ENCODE measurements around the gene KRT81.

Gene KRT81

GRCh38 chr12:52239767-52240166 lies 51.6 kb downstream of the KRT81 start:
- H3K4me3 ChIP-seq = no peak overlapping the region
- no peaks in the 10 kb centered on the region for H3K27me3 ChIP-seq
- no peak for TF ChIP-seq CTCF (IDR thresholded peaks at IDR 0.05)
- H3K36me3 ChIP-seq = peaks cover 0 to 21% (median 0%) of the 10 kb centered on the region in 3 donors
- intact Hi-C loops (cut with DNase I; ENCODE audit: low total_unique reads) = no loop called here
- H3K9me3 ChIP-seq = no peaks in the 10 kb centered on the region
- peaks cover 4 to 39% (median 25%) of the 10 kb centered on the region in 4 donors for H3K4me1 ChIP-seq
- DNase-seq = peak in 1 of 2 donors; percentile 32
- H3K27ac ChIP-seq = no peak overlapping the region

GRCh38 chr12:52238916-52239646 lies 52.3 kb downstream of the KRT81 start:
- H3K4me3 ChIP-seq = no peak overlapping the region
- peaks cover 4 to 32% (median 18%) of the 10 kb centered on the region in 4 donors for H3K4me1 ChIP-seq
- intact Hi-C loops (cut with DNase I; ENCODE audit: low total_unique reads) = no loop called here
- DNase-seq = no peak
- peaks cover 0 to 1% of the 10 kb centered on the region in 2 donors for H3K27me3 ChIP-seq
- no peaks in the 10 kb centered on the region for H3K9me3 ChIP-seq
- no peak for TF ChIP-seq CTCF (IDR thresholded peaks at IDR 0.05)
- H3K27ac ChIP-seq = no peak overlapping the region
- peaks cover 0 to 21% (median 0%) of the 10 kb centered on the region in 3 donors for H3K36me3 ChIP-seq

- H3K4me3 ChIP-seq = no peak overlapping the region
- no peak overlapping the region for H3K27ac ChIP-seq
- H3K9me3 ChIP-seq = no peaks in the 10 kb centered on the region
- peaks cover 0 to 21% (median 0%) of the 10 kb centered on the region in 3 donors for H3K36me3 ChIP-seq
- peak in 1 of 2 donors; percentile 55 for DNase-seq
- peaks cover 0 to 7% of the 10 kb centered on the region in 2 donors for H3K27me3 ChIP-seq
- H3K4me1 ChIP-seq = peaks cover 3 to 30% (median 15%) of the 10 kb centered on the region in 4 donors
- intact Hi-C loops (cut with DNase I; ENCODE audit: low total_unique reads) = no loop called here
- no peak for TF ChIP-seq CTCF (IDR thresholded peaks at IDR 0.05)
Observed at GRCh38 chr12:52238207-52238840, 53.0 kb downstream of the KRT81 start.

- peaks cover 0 to 34% (median 24%) of the 10 kb centered on the region in 4 donors for H3K4me1 ChIP-seq
Observed at GRCh38 chr12:52236386-52237050, 54.8 kb downstream of the KRT81 start.

More at GRCh38 chr12:52236386-52237050, 54.8 kb downstream of the KRT81 start:
- peak in 1 of 2 donors; percentile 51 for DNase-seq
- Histone ChIP-seq H3K36me3 (peaks cover 0 to 15% (median 0%) of the 10 kb centered on the region in 3 donors), H3K9me3 (no peaks in the 10 kb centered on the region), H3K27ac (no peak overlapping the region), H3K27me3 (peaks cover 0 to 23% of the 10 kb centered on the region in 2 donors), H3K4me3 (no peak overlapping the region)
- TF ChIP-seq CTCF (IDR thresholded peaks at IDR 0.05) = no peak
- intact Hi-C loops (cut with DNase I; ENCODE audit: low total_unique reads) = no loop called here

All from tibial artery (tissue), 4 donors.